SK-N-SH (cell line): ENCODE measurements around the gene TEX35.

ENCODE experiments used
- CHD2 ChIP-seq: fragments of 150-350 bp; IDR thresholded peaks from 2 replicates; pipeline ENCODE4 v1.6.1; 2018; ENCODE audit warnings: low read length; ENCODE audit not compliant: partially characterized antibody
- CTCF ChIP-seq: fragments of 200-600 bp; sonication (generic); IDR thresholded peaks from 2 replicates; pipeline ENCODE4 v1.6.1; 2017; ENCODE audit warnings: antibody characterized with exemption, mild to moderate bottlenecking, moderate library complexity
- EP300 ChIP-seq, 2 experiments: IDR thresholded peaks; 2 replicates each; pipeline versions ENCODE4 v1.4.0 to v1.6.1; 2012; ENCODE audit warnings: borderline replicate concordance in 1 of 2, low read depth in 1 of 2, low read length in 1 of 2
- SMC3 ChIP-seq: IDR thresholded peaks from 2 replicates; pipeline ENCODE4 v1.6.1; 2012; ENCODE audit warnings: low read depth, low read length, improper control_type of control experiment
- TAF1 ChIP-seq: IDR thresholded peaks from 2 replicates; pipeline ENCODE4 v1.6.1; 2012; ENCODE audit warnings: low read depth, mild to moderate bottlenecking, low read length, moderate library complexity, borderline replicate concordance

GRCh38 chr1:178512566-178513277, at the start of gene TEX35:
- no peak for TF ChIP-seq EP300 (IDR thresholded peaks at IDR 0.05; ENCODE audit: borderline replicate concordance in 1 of 2, low read depth in 1 of 2, low read length in 1 of 2)
- no peak for TF ChIP-seq CTCF
- TF ChIP-seq TAF1 = no peak
- TF ChIP-seq SMC3 = no peak
- TF ChIP-seq CHD2 = no peak
